Activated CD4-positive, CD25-positive, alpha-beta regulatory T cell (primary cell): Measurements from ENCODE around the gene RAB4A.

Source experiments
- DNase-seq, 4 experiments: peaks; one replicate each; lab custom pipeline; 2025; lab: John Stamatoyannopoulos, UW

Gene RAB4A

DNA sequence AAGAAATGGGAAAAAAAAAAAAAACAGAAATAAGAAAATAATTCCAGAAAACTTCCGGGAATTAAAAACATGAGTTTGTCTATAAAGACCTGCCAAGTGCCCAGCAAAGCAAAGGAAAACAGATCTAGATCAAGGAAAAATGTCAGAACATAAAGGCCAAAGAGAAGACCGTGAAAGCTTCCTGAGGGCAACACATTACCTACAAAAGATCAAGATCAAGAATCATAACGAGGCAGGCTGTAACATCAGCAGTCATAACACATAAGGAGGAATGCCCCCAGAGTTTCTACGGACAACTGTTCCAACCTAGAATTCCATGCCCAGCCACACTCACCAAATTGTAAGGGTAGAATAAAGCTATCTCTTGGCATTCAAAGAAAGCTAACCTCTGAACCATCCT lies 68.2 kb downstream of the RAB4A start:
- DNase-seq, result no peak

GRCh38 chr1:229339520-229339919 lies 68.6 kb downstream of the RAB4A start:
- no peak for DNase-seq

- no peak for DNase-seq
These were observed 69.6 kb downstream of the RAB4A start for GRCh38 chr1:229340496-229340895.

DNA sequence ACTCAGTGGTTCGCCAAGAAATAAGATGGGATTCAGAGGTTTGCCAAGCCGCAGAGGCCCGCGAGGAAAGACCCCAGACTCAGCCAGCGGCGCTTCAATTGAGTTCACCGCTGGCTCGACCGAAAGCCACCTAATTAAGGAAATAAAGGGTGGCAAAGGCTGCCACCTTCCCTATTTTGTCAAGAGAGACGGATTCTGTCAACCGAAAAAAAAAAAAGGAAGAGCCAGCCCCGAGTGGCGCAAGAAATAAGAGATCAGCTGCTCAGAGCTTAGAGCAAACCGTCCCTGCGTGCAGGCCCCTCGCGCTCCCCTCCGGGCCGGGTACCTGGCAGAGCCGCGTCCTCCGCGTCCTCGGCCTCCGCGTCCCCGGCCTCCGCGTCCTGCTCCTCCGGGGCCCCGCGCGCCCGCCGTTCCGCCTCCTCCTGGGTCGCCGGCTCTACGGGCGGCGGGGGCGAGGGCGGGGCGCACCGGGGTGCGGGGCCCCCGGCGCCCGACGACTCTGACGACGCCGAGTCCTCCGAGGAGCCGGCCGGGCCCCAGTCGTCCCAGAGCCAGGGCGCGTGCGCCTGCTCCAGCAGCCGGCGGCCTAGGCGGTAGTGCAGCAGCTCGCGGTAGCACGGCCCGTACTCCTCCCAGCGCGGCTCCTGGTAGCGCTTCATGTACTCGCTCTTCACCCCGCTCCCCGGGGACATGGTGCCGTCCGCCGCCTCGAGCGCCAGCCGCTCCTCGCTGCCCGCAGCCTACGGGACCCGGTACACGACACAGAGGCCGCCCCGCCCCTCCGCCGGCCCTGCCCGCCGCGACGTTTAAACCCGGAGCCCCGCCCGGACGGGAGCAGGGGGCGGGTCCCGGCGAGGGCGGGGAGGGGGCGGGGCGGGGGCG lies 71.1 kb downstream of the RAB4A start:
- DNase-seq, result peak; percentile 58 to 71 (median 68)

DNA sequence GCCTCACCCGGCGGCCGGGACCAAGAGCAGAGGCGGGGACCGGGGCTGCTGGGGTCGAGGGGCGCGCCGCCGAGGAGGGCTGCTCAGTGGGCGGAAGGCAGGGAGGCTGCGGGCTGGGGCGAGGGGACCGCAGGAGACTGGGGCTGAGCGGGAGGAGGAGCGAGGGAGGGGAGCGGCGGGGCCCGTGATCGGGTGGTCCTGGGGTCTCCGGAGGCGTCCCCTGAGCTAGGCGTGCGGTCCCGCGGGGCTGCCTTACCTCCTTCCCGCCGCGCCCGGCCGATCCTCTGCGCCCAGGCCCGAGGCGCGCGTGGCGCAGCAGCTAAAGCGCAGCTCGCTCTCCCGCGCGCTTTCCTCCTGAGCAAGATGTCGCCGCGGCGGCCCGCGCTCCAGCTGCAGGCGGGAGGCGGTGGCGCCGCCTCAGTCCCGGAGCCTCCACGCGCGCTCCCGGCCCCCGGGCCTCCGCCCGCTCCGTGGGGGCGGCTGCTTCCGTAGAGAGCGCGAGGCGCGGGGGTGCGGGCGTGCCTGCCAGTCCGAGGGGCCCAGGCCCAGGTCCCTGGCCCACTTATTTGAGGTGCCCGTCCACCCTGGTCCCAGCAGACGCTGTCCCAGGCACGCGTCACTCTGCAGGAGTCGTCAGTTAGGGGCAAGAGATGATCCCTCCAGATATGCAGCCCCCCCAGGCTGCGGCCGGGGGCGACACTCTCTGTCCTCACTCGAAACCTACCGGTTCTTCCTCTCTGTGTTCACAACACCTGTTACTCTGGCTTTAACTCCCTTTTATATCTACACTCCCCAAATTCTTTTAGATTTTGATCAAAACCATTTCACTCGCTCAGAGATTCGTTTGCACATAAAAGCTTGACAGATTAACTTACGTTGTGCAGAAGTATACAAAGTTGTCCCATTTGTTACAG lies 72.0 kb downstream of the RAB4A start, which contains the start of gene CCSAP:
CCSAP (minus strand) TSS at position 392 of the 914 bp plus-strand sequence. CDS start 582 bp downstream, outside the sequence.
- peak in 2 of 4 experiments; percentile 35 to 49 for DNase-seq

GRCh38 chr1:229344139-229344538 lies 73.2 kb downstream of the RAB4A start:
- DNase-seq, result no peak

GRCh38 chr1:229344937-229345684 lies 74.2 kb downstream of the RAB4A start:
- no peak for DNase-seq

GRCh38 chr1:229347528-229347927 lies 76.6 kb downstream of the RAB4A start:
- no peak for DNase-seq

DNA sequence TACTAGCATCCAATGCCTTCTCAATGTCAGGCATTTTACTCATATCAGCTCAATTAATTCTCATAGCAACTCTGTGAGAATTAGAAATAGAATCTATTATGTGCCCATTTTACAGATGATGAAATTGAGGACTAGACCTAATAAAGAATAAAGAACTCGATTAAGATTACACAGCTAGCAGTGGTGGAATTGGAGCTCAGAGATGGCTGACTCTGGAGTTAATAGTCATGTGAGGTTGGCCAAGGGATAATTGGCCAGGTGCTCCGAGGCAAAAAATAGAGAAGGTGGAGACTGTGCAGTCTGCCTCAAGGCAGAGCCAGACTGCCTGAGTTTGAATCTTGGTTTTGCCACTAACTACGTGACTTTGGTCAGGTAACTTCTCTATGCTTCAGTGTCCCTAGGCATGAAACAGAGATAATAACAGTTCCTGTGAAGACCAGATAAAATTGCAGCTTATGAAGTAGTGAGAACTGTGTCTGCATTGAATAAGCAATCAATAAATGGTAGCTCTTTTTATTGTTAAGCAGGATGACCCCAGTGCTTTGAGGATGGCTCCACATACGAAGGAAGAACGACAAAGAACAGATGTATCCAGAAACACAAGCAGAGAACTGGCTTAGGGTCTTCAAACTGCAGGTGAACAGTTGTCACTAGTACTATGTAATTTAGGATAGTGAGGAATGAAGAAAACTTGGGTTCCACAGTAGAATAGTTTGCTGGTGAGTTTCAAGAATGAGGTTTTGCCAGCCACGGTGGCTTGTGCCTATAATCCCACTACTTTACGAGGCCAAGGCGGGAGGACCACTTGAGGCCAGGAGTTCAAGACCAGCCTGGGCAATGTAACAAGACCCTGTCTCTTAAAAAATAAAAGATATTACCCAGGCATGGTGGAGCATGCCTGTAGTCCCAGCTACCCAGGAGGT lies 78.8 kb downstream of the RAB4A start:
- no peak for DNase-seq

GRCh38 chr1:229352975-229353374 lies 82.1 kb downstream of the RAB4A start:
- DNase-seq, result no peak

- no peak for DNase-seq
These were observed 83.3 kb downstream of the RAB4A start for GRCh38 chr1:229354226-229354625.
